Measurements from ENCODE around the gene ZNF417. TPM values are rescaled to one million over a fixed set of nuclear protein-coding genes. Genes with fewer than 3 reads are reported as not detected.

Gene ZNF417
- total and polyA plus RNA-seq, 2 experiments from 2014 or later, result 6.0 to 19.4 TPM

DNA sequence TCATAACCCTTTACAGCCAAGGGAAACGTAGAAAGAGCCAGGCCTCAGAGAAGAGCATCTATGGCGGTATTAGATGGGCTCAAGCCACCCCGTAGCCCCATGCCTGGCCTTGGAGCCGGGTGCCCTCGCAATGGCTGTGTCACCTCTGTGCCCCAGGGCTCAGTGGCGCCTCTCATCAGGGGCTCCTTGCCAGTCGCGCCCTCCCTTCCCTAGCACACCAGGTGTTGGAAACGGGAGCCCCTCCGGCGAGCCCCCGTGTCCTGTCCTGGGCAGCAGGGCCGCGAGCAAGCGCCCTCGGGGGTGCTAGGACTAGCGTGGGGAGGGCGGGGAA, 30.7 kb upstream of the ZNF417 start:
- Histone ChIP-seq H3K79me2 (replicated peaks; ENCODE audit: insufficient read depth) (peaks cover 53% of the 10 kb centered on the region), H3K4me3 (peak overlapping the region; percentile 98), H3K9me2 (ENCODE audit: insufficient read depth) (0 out of 2 replicates have a peak, but pooled peaks cover 3% of the 10 kb centered on the region), H3K36me3 (ENCODE audit: insufficient read depth) (peaks cover 4% of the 10 kb centered on the region; the same call in 1 of the 2 replicates), H3F3A (replicated peaks; ENCODE audit: low read depth) (no peaks in the 10 kb centered on the region), H2AFZ (peak overlapping the region; percentile 85), H3K27ac (ENCODE audit: low read depth) (peak overlapping the region; percentile 74; the same call in 1 of the 2 replicates), H3K4me2 (peak overlapping the region; percentile 100), H3K4me1 (ENCODE audit: insufficient read depth) (peaks cover 8% of the 10 kb centered on the region), H4K20me1 (replicated peaks; ENCODE audit: insufficient read depth) (peaks cover 21% of the 10 kb centered on the region), H3K27me3 (ENCODE audit: insufficient read depth) (no peaks in the 10 kb centered on the region)
- Mint-ChIP-seq H3K36me3 (ENCODE audit: low read depth) (peaks cover 36% of the 10 kb centered on the region), H3K27me3 (ENCODE audit: insufficient read depth, low read depth, poor library complexity) (peaks cover 10% of the 10 kb centered on the region), H3K4me3 (peak overlapping the region; percentile 97), H3K9me3 (peaks cover 31% of the 10 kb centered on the region), H3K27ac (peak overlapping the region; percentile 47; the same call in 1 of the 2 replicates), H3K4me1 (peaks cover 12% of the 10 kb centered on the region)
- ATAC-seq (peak; percentile 31), DNase-seq (ENCODE audit: low spot score) (no peak)
- TF ChIP-seq, protein P1, sequence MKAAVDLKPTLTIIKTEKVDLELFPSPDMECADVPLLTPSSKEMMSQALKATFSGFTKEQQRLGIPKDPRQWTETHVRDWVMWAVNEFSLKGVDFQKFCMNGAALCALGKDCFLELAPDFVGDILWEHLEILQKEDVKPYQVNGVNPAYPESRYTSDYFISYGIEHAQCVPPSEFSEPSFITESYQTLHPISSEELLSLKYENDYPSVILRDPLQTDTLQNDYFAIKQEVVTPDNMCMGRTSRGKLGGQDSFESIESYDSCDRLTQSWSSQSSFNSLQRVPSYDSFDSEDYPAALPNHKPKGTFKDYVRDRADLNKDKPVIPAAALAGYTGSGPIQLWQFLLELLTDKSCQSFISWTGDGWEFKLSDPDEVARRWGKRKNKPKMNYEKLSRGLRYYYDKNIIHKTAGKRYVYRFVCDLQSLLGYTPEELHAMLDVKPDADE (IDR thresholded peaks at IDR 0.05), result no peak
- TF ChIP-seq EZH2phosphoT487 (IDR thresholded peaks at IDR 0.05; ENCODE audit: unreplicated experiment), result no peak
- TF ChIP-seq, protein P2, sequence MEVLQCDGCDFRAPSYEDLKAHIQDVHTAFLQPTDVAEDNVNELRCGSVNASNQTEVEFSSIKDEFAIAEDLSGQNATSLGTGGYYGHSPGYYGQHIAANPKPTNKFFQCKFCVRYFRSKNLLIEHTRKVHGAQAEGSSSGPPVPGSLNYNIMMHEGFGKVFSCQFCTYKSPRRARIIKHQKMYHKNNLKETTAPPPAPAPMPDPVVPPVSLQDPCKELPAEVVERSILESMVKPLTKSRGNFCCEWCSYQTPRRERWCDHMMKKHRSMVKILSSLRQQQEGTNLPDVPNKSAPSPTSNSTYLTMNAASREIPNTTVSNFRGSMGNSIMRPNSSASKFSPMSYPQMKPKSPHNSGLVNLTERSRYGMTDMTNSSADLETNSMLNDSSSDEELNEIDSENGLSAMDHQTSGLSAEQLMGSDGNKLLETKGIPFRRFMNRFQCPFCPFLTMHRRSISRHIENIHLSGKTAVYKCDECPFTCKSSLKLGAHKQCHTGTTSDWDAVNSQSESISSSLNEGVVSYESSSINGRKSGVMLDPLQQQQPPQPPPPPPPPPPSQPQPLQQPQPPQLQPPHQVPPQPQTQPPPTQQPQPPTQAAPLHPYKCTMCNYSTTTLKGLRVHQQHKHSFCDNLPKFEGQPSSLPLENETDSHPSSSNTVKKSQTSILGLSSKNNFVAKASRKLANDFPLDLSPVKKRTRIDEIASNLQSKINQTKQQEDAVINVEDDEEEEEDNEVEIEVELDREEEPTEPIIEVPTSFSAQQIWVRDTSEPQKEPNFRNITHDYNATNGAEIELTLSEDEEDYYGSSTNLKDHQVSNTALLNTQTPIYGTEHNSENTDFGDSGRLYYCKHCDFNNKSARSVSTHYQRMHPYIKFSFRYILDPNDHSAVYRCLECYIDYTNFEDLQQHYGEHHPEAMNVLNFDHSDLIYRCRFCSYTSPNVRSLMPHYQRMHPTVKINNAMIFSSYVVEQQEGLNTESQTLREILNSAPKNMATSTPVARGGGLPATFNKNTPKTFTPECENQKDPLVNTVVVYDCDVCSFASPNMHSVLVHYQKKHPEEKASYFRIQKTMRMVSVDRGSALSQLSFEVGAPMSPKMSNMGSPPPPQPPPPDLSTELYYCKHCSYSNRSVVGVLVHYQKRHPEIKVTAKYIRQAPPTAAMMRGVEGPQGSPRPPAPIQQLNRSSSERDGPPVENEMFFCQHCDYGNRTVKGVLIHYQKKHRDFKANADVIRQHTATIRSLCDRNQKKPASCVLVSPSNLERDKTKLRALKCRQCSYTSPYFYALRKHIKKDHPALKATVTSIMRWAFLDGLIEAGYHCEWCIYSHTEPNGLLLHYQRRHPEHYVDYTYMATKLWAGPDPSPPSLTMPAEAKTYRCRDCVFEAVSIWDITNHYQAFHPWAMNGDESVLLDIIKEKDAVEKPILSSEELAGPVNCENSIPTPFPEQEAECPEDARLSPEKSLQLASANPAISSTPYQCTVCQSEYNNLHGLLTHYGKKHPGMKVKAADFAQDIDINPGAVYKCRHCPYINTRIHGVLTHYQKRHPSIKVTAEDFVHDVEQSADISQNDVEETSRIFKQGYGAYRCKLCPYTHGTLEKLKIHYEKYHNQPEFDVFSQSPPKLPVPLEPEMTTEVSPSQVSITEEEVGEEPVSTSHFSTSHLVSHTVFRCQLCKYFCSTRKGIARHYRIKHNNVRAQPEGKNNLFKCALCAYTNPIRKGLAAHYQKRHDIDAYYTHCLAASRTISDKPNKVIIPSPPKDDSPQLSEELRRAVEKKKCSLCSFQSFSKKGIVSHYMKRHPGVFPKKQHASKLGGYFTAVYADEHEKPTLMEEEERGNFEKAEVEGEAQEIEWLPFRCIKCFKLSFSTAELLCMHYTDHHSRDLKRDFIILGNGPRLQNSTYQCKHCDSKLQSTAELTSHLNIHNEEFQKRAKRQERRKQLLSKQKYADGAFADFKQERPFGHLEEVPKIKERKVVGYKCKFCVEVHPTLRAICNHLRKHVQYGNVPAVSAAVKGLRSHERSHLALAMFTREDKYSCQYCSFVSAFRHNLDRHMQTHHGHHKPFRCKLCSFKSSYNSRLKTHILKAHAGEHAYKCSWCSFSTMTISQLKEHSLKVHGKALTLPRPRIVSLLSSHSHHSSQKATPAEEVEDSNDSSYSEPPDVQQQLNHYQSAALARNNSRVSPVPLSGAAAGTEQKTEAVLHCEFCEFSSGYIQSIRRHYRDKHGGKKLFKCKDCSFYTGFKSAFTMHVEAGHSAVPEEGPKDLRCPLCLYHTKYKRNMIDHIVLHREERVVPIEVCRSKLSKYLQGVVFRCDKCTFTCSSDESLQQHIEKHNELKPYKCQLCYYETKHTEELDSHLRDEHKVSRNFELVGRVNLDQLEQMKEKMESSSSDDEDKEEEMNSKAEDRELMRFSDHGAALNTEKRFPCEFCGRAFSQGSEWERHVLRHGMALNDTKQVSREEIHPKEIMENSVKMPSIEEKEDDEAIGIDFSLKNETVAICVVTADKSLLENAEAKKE (CRISPR knock-in tag; IDR thresholded peaks at IDR 0.05), result no peak
- no peak for TF ChIP-seq ZNF331 (CRISPR knock-in tag; IDR thresholded peaks at IDR 0.05; ENCODE audit: low read depth)
- no peak for TF ChIP-seq STAT1 (IDR thresholded peaks at IDR 0.05; ENCODE audit: unreplicated experiment)
- no peak for TF ChIP-seq JUNB (IDR thresholded peaks at IDR 0.05; ENCODE audit: unreplicated experiment)
- TF ChIP-seq CREB1 (CRISPR knock-in tag; IDR thresholded peaks at IDR 0.05; ENCODE audit: low read depth), result no peak
- no peak for TF ChIP-seq ZNF114 (CRISPR knock-in tag; IDR thresholded peaks at IDR 0.05)
- no peak for TF ChIP-seq EZH2 (IDR thresholded peaks at IDR 0.05; ENCODE audit: low read depth, unreplicated experiment)
- TF ChIP-seq, protein P3, sequence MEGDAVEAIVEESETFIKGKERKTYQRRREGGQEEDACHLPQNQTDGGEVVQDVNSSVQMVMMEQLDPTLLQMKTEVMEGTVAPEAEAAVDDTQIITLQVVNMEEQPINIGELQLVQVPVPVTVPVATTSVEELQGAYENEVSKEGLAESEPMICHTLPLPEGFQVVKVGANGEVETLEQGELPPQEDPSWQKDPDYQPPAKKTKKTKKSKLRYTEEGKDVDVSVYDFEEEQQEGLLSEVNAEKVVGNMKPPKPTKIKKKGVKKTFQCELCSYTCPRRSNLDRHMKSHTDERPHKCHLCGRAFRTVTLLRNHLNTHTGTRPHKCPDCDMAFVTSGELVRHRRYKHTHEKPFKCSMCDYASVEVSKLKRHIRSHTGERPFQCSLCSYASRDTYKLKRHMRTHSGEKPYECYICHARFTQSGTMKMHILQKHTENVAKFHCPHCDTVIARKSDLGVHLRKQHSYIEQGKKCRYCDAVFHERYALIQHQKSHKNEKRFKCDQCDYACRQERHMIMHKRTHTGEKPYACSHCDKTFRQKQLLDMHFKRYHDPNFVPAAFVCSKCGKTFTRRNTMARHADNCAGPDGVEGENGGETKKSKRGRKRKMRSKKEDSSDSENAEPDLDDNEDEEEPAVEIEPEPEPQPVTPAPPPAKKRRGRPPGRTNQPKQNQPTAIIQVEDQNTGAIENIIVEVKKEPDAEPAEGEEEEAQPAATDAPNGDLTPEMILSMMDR (conservative IDR thresholded peaks at IDR 0.05; ENCODE audit: low read depth in 2 of 2), result no peak
- TF ChIP-seq, protein P4, sequence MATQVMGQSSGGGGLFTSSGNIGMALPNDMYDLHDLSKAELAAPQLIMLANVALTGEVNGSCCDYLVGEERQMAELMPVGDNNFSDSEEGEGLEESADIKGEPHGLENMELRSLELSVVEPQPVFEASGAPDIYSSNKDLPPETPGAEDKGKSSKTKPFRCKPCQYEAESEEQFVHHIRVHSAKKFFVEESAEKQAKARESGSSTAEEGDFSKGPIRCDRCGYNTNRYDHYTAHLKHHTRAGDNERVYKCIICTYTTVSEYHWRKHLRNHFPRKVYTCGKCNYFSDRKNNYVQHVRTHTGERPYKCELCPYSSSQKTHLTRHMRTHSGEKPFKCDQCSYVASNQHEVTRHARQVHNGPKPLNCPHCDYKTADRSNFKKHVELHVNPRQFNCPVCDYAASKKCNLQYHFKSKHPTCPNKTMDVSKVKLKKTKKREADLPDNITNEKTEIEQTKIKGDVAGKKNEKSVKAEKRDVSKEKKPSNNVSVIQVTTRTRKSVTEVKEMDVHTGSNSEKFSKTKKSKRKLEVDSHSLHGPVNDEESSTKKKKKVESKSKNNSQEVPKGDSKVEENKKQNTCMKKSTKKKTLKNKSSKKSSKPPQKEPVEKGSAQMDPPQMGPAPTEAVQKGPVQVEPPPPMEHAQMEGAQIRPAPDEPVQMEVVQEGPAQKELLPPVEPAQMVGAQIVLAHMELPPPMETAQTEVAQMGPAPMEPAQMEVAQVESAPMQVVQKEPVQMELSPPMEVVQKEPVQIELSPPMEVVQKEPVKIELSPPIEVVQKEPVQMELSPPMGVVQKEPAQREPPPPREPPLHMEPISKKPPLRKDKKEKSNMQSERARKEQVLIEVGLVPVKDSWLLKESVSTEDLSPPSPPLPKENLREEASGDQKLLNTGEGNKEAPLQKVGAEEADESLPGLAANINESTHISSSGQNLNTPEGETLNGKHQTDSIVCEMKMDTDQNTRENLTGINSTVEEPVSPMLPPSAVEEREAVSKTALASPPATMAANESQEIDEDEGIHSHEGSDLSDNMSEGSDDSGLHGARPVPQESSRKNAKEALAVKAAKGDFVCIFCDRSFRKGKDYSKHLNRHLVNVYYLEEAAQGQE (IDR thresholded peaks at IDR 0.05; ENCODE audit: unreplicated experiment), result no peak
- TF ChIP-seq POLR2AphosphoS5 (IDR thresholded peaks at IDR 0.05; ENCODE audit: low read depth), result no peak
